Glutamatergic neuron (in vitro differentiated cells): Measurements from ENCODE around the gene RPTOR. TPM values are rescaled to one million over a fixed set of nuclear protein-coding genes. Genes with fewer than 3 reads are reported as not detected.

Experiments
- DNase-seq: peaks from one replicate; pipeline ENCODE4 v3.0.0; 2022
- H3K27ac Mint-ChIP-seq: one replicate; pipeline ENCODE4 v1.8.0; 2020; ENCODE audit warnings: mild to moderate bottlenecking, mixed read lengths, inconsistent platforms; ENCODE audit not compliant: unreplicated experiment
- H3K27me3 Mint-ChIP-seq: one replicate; pipeline ENCODE4 v1.8.0; 2020; ENCODE audit warnings: mild to moderate bottlenecking, moderate library complexity, mixed read lengths, inconsistent platforms; ENCODE audit not compliant: unreplicated experiment
- H3K36me3 Mint-ChIP-seq: one replicate; pipeline ENCODE4 v1.8.0; 2020; ENCODE audit warnings: mild to moderate bottlenecking, mixed read lengths, inconsistent platforms; ENCODE audit not compliant: unreplicated experiment
- H3K4me1 Mint-ChIP-seq: one replicate; pipeline ENCODE4 v1.8.0; 2020; ENCODE audit warnings: mild to moderate bottlenecking, low read depth, mixed read lengths, inconsistent platforms; ENCODE audit not compliant: unreplicated experiment
- H3K4me3 Mint-ChIP-seq: one replicate; pipeline ENCODE4 v1.8.0; 2020; ENCODE audit warnings: mild to moderate bottlenecking, mixed read lengths, inconsistent platforms; ENCODE audit not compliant: unreplicated experiment
- H3K9me3 Mint-ChIP-seq: one replicate; pipeline ENCODE4 v1.8.0; 2020; ENCODE audit warnings: mild to moderate bottlenecking, moderate library complexity, mixed read lengths, inconsistent platforms; ENCODE audit not compliant: unreplicated experiment
- total RNA-seq: library from RNA; stranded (reverse); fragmentation: NEBNext Ultra II Directional; extraction: Animal tissue kit (Norgen Biotek cat#: 25700); gene quantifications from one replicate; pipeline ENCODE4 v1.2.1, GENCODE V29; 2021; ENCODE audit not compliant: unreplicated experiment
- TF ChIP-seq, protein P1 (sequence below): fragments of 200-600 bp; sonication (generic); IDR thresholded peaks from one replicate; pipeline ENCODE4 v1.5.0; 2021; ENCODE audit not compliant: partially characterized antibody, unreplicated experiment

RPTOR gene
- total RNA-seq, 1 donor from 2014 or later: 39.8 TPM

DNA sequence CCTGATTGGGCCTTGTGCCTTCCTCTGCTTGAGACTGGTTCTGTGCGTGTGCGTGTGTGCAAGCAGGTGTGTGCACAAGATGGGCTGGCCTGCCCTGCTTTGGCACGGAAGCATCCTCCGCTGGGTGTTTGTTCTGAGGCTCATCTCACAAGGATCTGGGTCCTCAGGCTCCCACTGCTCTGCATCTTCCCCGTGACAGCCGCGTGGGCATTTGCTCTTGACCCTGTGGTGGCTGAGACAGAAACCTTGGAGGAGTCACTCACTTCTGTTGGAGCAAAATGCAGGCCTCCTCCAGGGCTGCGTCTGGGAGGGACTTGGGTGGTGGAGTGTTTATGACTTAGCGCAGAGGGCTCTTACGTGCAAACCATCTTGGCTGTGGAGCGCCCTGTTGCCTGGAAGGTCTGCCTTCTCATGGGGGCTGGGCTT lies 119.2 kb downstream of the RPTOR start:
- peaks cover 2% of the 10 kb centered on the region for H3K9me3 Mint-ChIP-seq
- no peaks in the 10 kb centered on the region for H3K36me3 Mint-ChIP-seq
- TF ChIP-seq, protein P1, sequence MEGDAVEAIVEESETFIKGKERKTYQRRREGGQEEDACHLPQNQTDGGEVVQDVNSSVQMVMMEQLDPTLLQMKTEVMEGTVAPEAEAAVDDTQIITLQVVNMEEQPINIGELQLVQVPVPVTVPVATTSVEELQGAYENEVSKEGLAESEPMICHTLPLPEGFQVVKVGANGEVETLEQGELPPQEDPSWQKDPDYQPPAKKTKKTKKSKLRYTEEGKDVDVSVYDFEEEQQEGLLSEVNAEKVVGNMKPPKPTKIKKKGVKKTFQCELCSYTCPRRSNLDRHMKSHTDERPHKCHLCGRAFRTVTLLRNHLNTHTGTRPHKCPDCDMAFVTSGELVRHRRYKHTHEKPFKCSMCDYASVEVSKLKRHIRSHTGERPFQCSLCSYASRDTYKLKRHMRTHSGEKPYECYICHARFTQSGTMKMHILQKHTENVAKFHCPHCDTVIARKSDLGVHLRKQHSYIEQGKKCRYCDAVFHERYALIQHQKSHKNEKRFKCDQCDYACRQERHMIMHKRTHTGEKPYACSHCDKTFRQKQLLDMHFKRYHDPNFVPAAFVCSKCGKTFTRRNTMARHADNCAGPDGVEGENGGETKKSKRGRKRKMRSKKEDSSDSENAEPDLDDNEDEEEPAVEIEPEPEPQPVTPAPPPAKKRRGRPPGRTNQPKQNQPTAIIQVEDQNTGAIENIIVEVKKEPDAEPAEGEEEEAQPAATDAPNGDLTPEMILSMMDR: no peak
- no peak overlapping the region for H3K4me3 Mint-ChIP-seq
- peaks cover 5% of the 10 kb centered on the region for H3K27me3 Mint-ChIP-seq
- no peak for DNase-seq
- H3K27ac Mint-ChIP-seq: no peak overlapping the region
- H3K4me1 Mint-ChIP-seq: peaks cover 13% of the 10 kb centered on the region

DNA sequence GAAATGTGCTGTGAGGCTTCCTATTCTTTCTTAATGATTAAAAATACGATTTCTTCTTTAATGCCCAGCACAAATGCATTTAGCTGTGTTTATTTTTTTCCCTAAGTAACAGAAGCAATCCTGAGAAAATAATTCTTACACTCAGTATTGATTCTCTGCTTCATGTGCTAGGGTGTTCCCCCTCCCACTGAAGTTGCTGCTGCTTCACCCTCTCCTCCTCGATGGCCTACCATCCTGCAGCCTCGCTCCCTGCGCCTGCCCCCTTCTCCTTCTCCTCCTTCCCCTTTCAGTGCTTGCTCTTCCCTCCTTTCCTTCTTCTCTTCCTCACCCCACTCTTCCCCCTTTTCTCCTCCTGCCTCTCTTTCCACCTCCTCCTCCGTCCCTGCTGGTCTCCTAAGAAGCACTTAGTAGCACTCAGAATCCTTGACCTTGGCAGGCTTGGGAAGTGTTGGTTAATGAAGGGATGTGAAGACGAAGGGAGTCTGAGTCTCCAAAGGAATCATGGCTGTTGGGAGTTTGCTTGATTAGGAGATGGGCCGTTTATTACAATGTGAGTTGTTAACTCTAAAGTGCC lies 119.7 kb downstream of the RPTOR start:
- Mint-ChIP-seq H3K36me3 (no peaks in the 10 kb centered on the region), H3K4me1 (peaks cover 13% of the 10 kb centered on the region), H3K27me3 (peaks cover 5% of the 10 kb centered on the region), H3K27ac (no peak overlapping the region), H3K4me3 (no peak overlapping the region), H3K9me3 (peaks cover 2% of the 10 kb centered on the region)
- TF ChIP-seq, protein P1: no peak
- DNase-seq: no peak

DNA sequence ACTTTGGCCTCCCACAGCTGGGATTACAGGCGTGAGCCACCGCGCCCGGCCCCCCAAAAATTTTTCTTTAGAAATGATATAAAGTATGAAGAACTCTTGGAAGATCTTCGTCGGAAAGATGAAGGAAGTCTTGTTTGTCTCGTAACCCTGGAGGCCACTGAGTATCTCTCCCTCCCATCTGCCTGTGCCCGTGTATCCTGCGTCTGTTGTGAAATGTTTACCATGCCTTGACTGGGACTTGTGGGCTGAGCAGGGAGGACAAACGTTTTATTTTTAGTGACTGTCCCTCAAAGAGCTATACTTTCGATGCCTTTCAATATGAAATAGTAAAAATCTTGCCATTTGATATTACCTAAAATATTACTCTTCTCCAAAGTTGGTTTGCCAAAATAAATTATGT lies 121.2 kb downstream of the RPTOR start:
- TF ChIP-seq, protein P1: no peak
- DNase-seq: no peak
- H3K9me3 Mint-ChIP-seq: peaks cover 3% of the 10 kb centered on the region
- peaks cover 7% of the 10 kb centered on the region for H3K27me3 Mint-ChIP-seq
- H3K4me3 Mint-ChIP-seq: no peak overlapping the region
- no peak overlapping the region for H3K27ac Mint-ChIP-seq
- H3K36me3 Mint-ChIP-seq: peaks cover 4% of the 10 kb centered on the region
- H3K4me1 Mint-ChIP-seq: peaks cover 17% of the 10 kb centered on the region

DNA sequence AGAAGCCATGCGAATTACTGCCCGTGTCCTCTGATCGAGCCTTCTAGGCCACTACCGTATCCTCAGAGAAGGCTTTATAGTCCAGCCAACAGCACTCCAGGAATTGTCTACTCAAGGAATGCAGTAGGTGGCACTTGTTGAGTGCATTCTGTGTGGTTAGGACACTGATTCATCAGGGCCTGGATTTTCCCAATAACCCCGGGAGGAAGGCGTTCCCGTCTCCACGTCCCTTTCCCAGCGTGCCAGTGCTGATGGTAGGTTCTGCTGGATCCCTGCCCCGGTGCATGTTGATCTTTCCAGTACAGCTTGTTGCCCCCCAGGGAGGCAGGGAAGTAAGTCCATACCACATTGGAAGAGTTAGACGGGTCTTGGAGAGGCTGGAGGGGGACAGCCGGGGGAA lies 122.2 kb downstream of the RPTOR start:
- DNase-seq: no peak
- Mint-ChIP-seq H3K36me3 (peaks cover 13% of the 10 kb centered on the region), H3K27me3 (peaks cover 5% of the 10 kb centered on the region), H3K4me1 (peaks cover 19% of the 10 kb centered on the region), H3K4me3 (no peak overlapping the region), H3K9me3 (peaks cover 3% of the 10 kb centered on the region), H3K27ac (no peak overlapping the region)
- TF ChIP-seq, protein P1: no peak

DNA sequence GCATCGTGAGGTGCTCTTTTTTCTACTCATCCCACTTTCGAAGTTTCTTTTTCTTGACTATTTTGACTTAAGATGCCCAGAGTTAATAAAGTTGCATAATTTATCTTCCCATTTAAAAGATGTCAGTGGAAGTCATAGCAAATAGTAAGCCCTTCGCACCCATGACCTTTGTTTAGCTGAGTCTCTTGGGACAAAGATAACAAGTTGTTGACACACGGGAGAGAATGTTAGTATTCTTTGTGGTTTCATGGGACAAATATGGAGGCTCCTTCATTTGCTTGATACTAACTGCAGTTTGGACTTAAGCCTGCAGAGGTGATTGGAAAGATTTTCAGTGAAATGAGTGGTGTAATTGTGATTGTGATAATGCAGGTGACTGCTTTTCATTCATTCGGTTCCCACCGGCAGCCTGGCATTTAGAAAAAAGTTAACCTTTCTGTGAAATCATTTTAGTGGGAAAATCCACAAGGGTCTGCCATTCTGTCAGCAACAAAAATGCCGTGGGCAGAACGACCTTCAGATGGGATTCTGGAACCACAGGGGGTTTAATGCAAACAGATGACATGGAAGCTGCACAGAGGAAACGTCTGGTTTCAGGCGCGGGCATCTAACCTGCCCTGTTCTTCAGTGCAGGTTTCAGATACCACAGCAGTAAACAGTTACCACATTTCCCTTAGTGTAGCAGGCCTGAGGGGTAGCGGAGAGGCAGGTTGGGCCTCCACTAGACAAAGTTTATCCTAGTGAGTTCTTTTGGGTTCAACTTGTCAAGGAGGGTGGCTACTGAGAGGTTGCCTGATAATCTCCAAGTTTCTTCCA lies 123.0 kb downstream of the RPTOR start:
- peaks cover 19% of the 10 kb centered on the region for H3K4me1 Mint-ChIP-seq
- peaks cover 3% of the 10 kb centered on the region for H3K9me3 Mint-ChIP-seq
- TF ChIP-seq, protein P1: no peak
- no peak overlapping the region for H3K4me3 Mint-ChIP-seq
- H3K36me3 Mint-ChIP-seq: peaks cover 13% of the 10 kb centered on the region
- no peak for DNase-seq
- no peak overlapping the region for H3K27ac Mint-ChIP-seq
- peaks cover 5% of the 10 kb centered on the region for H3K27me3 Mint-ChIP-seq
